Right lobe of liver (tissue), 6 donors: ENCODE measurements around the gene GOLPH3. TPM values are rescaled to one million over a fixed set of nuclear protein-coding genes. Genes with fewer than 3 reads are reported as not detected.

Experiments used
- ATAC-seq, 4 donors: fragments of 200-7000 bp; cut with Tn5 transposase; one replicate each; pipeline ENCODE4 v1.9.1; 2020; ENCODE audit warnings: mild to moderate bottlenecking in 4 of 4, moderate library complexity in 4 of 4
- DNase-seq, 3 donors: peaks; one replicate each; pipeline ENCODE4 v3.0.0-alpha.2; 2020
- H3K27ac ChIP-seq, 3 donors: fragments of 200-600 bp; one replicate each; pipeline ENCODE4 v1.8.0; 2022
- H3K27me3 ChIP-seq, 2 donors: fragments of 200-600 bp; one replicate each; pipeline ENCODE4 v1.8.0; 2022
- H3K36me3 ChIP-seq, 4 donors: fragments of 200-600 bp; sonication (generic) in 1 of 4; one replicate each; pipeline versions ENCODE4 v1.5.1 to v1.8.0; 2017 to 2022; ENCODE audit warnings: control low read depth in 1 of 4
- H3K4me1 ChIP-seq, 4 donors: fragments of 200-600 bp; sonication (generic) in 1 of 4; one replicate each; pipeline versions ENCODE4 v1.5.1 to v1.8.0; 2017 to 2022; ENCODE audit warnings: control low read depth in 1 of 4
- H3K4me3 ChIP-seq, 3 donors: fragments of 200-600 bp; one replicate each; pipeline ENCODE4 v1.8.0; 2022
- H3K9me3 ChIP-seq, 4 donors: fragments of 200-600 bp; sonication (generic) in 1 of 4; one replicate each; pipeline versions ENCODE4 v1.5.1 to v1.8.0; 2017 to 2022; ENCODE audit warnings: control low read depth in 1 of 4
- CTCF ChIP-seq, 4 donors: fragments of 200-600 bp in 3 of 4; fragments of 450-650 bp in 1 of 4; IDR thresholded peaks; one replicate each; pipeline versions ENCODE4 v1.5.1 to v1.8.0; 2016 to 2022; ENCODE audit warnings: antibody characterized with exemption in 4 of 4, mild to moderate bottlenecking in 2 of 4
- POLR2A ChIP-seq: fragments of 450-650 bp; IDR thresholded peaks from one replicate; pipeline ENCODE4 v1.6.1; 2017; ENCODE audit warnings: antibody characterized with exemption, mild to moderate bottlenecking
- WGBS: methylation state at CpG from one replicate; pipeline ENCODE4 v1.1.6; 2018; ENCODE audit warnings: low coverage, low lambda C conversion rate; ENCODE audit not compliant: insufficient coverage; ENCODE audit errors: missing lambda C conversion rate; 5-methylcytosine and 5-hydroxymethylcytosine counted together
- intact Hi-C, 2 donors: fragments of 100-400 bp; cut with DNase I; formaldehyde crosslinking; loops; one replicate each; pipeline versions ENCODE4 v1.11.2 to v1.14.1; 2022
- total RNA-seq, 6 experiments: library from RNA; depleted of rRNA in 2 of 6; stranded (reverse); fragments of >200 nt in 2 of 6; fragmentation: NEBNext Ultra II Directional in 3 of 6; extraction: Animal tissue kit (Norgen Biotek cat#: 25700) in 3 of 6; gene quantifications; one replicate each; pipeline versions ENCODE4 v1.1.0 to v1.2.4, GENCODE V29; 2016 to 2023
- donor health status: DM: no; HTN: yes; CAD: no.
- donor health status: DM: no; HTN: no; CAD: no.
- donor health status: DM: no; HTN: no; CAD: no.
- donor health status: DM: no; HTN: yes; CAD: no.
- donor health status: DM: no; HTN: yes; CAD: no.

Gene GOLPH3
- total RNA-seq, 6 experiments from 2014 or later: 59.1 to 141 (median 95.9) TPM

GRCh38 chr5:32143617-32144377, 30.3 kb downstream of the GOLPH3 start:
- H3K27ac ChIP-seq: no peak overlapping the region
- ATAC-seq: no peak
- TF ChIP-seq CTCF (IDR thresholded peaks at IDR 0.05): no peak
- no peak for TF ChIP-seq POLR2A
- peaks cover 0 to 3% (median 0%) of the 10 kb centered on the region in 4 donors for H3K36me3 ChIP-seq
- peaks cover 0 to 46% (median 27%) of the 10 kb centered on the region in 4 donors for H3K4me1 ChIP-seq
- intact Hi-C loops: no loop called here
- no peaks in the 10 kb centered on the region for H3K27me3 ChIP-seq
- H3K4me3 ChIP-seq: no peak overlapping the region
- no peaks in the 10 kb centered on the region for H3K9me3 ChIP-seq
- 62% methylated on average over 4 of the region's 6 CpGs for WGBS
- DNase-seq: no peak

GRCh38 chr5:32138839-32139493, 35.2 kb downstream of the GOLPH3 start:
- 88% methylated on average over 7 of the region's 7 CpGs for WGBS
- H3K27me3 ChIP-seq: no peaks in the 10 kb centered on the region
- H3K27ac ChIP-seq: no peak overlapping the region
- no peaks in the 10 kb centered on the region for H3K4me1 ChIP-seq
- TF ChIP-seq POLR2A: no peak
- TF ChIP-seq CTCF (IDR thresholded peaks at IDR 0.05): no peak
- H3K36me3 ChIP-seq: peaks cover 0 to 17% (median 6%) of the 10 kb centered on the region in 4 donors
- H3K4me3 ChIP-seq: no peak overlapping the region
- no peak for ATAC-seq
- DNase-seq: no peak
- no peaks in the 10 kb centered on the region for H3K9me3 ChIP-seq
- intact Hi-C loops: no loop called here

DNA sequence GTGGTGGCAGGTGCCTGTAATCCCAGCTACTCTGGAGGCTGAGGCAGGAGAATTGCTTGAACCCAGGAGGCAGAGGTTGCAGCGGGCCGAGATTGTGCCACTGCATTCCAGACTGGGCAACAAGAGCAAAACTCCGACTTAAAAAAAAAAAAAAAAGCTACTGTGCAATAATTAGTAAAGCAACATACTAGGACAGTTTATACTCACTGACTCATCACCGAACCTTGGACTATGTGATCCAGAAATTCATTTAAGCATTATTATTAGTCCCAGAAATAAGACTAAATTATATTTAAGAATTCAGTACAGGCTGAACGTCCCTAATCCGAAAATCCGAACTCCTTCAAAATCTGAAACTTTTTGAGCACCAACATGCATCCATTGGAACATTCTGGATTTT, 37.8 kb downstream of the GOLPH3 start:
- 66% methylated on average over 6 of the region's 7 CpGs for WGBS
- Histone ChIP-seq H3K27me3 (no peaks in the 10 kb centered on the region), H3K9me3 (no peaks in the 10 kb centered on the region), H3K27ac (no peak overlapping the region), H3K4me3 (no peak overlapping the region), H3K36me3 (peaks cover 0 to 22% (median 6%) of the 10 kb centered on the region in 4 donors), H3K4me1 (peaks cover 0 to 5% (median 0%) of the 10 kb centered on the region in 4 donors)
- intact Hi-C loops: no loop called here
- no peak for DNase-seq
- peak in 2 of 4 donors; percentile 57 to 69 for ATAC-seq
- TF ChIP-seq POLR2A: no peak
- TF ChIP-seq CTCF (IDR thresholded peaks at IDR 0.05): no peak

DNA sequence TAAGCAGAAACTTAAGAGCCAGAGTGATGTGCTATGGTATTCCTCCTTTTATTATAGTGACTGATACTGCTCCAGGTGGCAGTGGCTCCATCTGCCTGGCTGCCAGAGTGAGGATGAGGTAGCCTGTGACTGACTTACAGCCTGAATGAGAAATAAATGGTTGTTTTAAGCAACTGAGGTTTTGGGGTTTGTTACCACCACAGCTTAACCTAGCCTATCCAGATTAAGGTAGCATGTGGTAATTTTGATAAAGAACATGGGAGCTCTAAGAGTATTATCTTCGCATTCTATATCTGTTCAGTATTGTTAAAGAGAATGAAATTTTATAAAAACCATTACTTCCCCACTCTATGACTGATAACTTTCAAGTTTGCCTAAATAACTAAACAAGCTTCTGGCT, 39.0 kb downstream of the GOLPH3 start:
- TF ChIP-seq POLR2A (no peak), CTCF (IDR thresholded peaks at IDR 0.05) (no peak)
- H3K9me3 ChIP-seq: no peaks in the 10 kb centered on the region
- H3K4me1 ChIP-seq: peaks cover 0 to 5% (median 0%) of the 10 kb centered on the region in 4 donors
- peaks cover 0 to 22% (median 6%) of the 10 kb centered on the region in 4 donors for H3K36me3 ChIP-seq
- no peak overlapping the region for H3K4me3 ChIP-seq
- WGBS: 100% methylated on average over 1 of the region's 1 CpG
- no peak overlapping the region for H3K27ac ChIP-seq
- intact Hi-C loops: no loop called here
- no peaks in the 10 kb centered on the region for H3K27me3 ChIP-seq
- ATAC-seq (no peak), DNase-seq (no peak)
